CD4-positive, alpha-beta memory T cell (primary cell): ENCODE measurements around the gene NPRL2. TPM values are rescaled to one million over a fixed set of nuclear protein-coding genes. Genes with fewer than 3 reads are reported as not detected.

Experiments used
- CTCF ChIA-PET: fragments of 350-600 bp; sonication (Branson Sonifier 250); formaldehyde crosslinking; loops from one replicate; lab custom pipeline; 2021; ENCODE audit warnings: inconsistent platforms; ENCODE audit not compliant: partially characterized antibody; lab: Charles Lee
- POLR2A ChIA-PET: fragments of 350-600 bp; sonication (Branson Sonifier 250); formaldehyde crosslinking; loops from one replicate; lab custom pipeline; 2021; ENCODE audit not compliant: partially characterized antibody; lab: Charles Lee
- DNase-seq, 5 donors: peaks; one replicate each; pipeline versions ENCODE4 v3.0.0 to v3.0.0-alpha.2; 2020 to 2022; ENCODE audit warnings: mixed read lengths in 1 of 5
- H3K27ac ChIP-seq: one replicate; pipeline ENCODE4 v1.7.0; 2013; ENCODE audit warnings: low read depth, low read length
- H3K27me3 ChIP-seq: 2 replicates; pipeline ENCODE4 v1.7.0; 2013; ENCODE audit warnings: mild to moderate bottlenecking, low read length, moderate library complexity; ENCODE audit not compliant: insufficient read depth
- H3K36me3 ChIP-seq: 2 replicates; pipeline ENCODE4 v1.7.0; 2013; ENCODE audit warnings: mild to moderate bottlenecking, low read length, moderate library complexity; ENCODE audit not compliant: insufficient read depth
- H3K4me1 ChIP-seq: 2 replicates; pipeline ENCODE4 v1.7.0; 2013; ENCODE audit warnings: mild to moderate bottlenecking, low read length, moderate library complexity; ENCODE audit not compliant: insufficient read depth
- H3K4me3 ChIP-seq, 2 donors: one replicate each; pipeline ENCODE4 v1.7.0; 2013; ENCODE audit warnings: low read length in 2 of 2, mild to moderate bottlenecking in 1 of 2
- H3K9me3 ChIP-seq, 2 donors: one replicate each; pipeline ENCODE4 v1.7.0; 2013; ENCODE audit warnings: low read length in 2 of 2, control low read depth in 1 of 2; ENCODE audit not compliant: control insufficient read depth in 1 of 2
- H3K27ac Mint-ChIP-seq, 7 donors: one replicate each; pipeline ENCODE4 v1.8.0; 2020 to 2021; ENCODE audit warnings: mixed read lengths in 7 of 7, mild to moderate bottlenecking in 6 of 7, inconsistent platforms in 3 of 7, moderate library complexity in 3 of 7
- H3K27me3 Mint-ChIP-seq, 2 donors: one replicate each; pipeline ENCODE4 v1.8.0; 2020 to 2021; ENCODE audit warnings: mixed read lengths in 2 of 2
- H3K36me3 Mint-ChIP-seq, 2 donors: one replicate each; pipeline ENCODE4 v1.8.0; 2020 to 2021; ENCODE audit warnings: mixed read lengths in 2 of 2, inconsistent platforms in 1 of 2, mild to moderate bottlenecking in 1 of 2
- H3K4me1 Mint-ChIP-seq, 4 donors: one replicate each; pipeline ENCODE4 v1.8.0; 2020 to 2021; ENCODE audit warnings: mixed read lengths in 4 of 4, mild to moderate bottlenecking in 1 of 4
- H3K4me3 Mint-ChIP-seq, 8 donors: one replicate each; pipeline ENCODE4 v1.8.0; 2020 to 2021; ENCODE audit warnings: mixed read lengths in 8 of 8, mild to moderate bottlenecking in 7 of 8, moderate library complexity in 6 of 8, inconsistent platforms in 3 of 8
- H3K9me3 Mint-ChIP-seq, 8 donors: one replicate each; pipeline ENCODE4 v1.8.0; 2020 to 2021; ENCODE audit warnings: mixed read lengths in 8 of 8, mild to moderate bottlenecking in 5 of 8, inconsistent platforms in 3 of 8, moderate library complexity in 1 of 8
- intact Hi-C: fragments of 100-400 bp; cut with micrococcal nuclease; formaldehyde crosslinking; loops from one replicate; pipeline ENCODE4 v1.15.1; 2023
- polyA plus RNA-seq, 2 donors: library from polyadenylated mRNA; unstranded; fragments of 300-500 nt; fragmentation: Illumina TruSeq; gene quantifications; one replicate each; pipeline ENCODE4 v1.2.3, GENCODE V29; 2021
- total RNA-seq, 2 experiments: library from RNA; stranded (reverse); gene quantifications; one replicate each; pipeline ENCODE4 v1.2.3, GENCODE V29; 2021

NPRL2 gene
- total and polyA plus RNA-seq, 4 experiments from 2014 or later = 39.6 to 53.0 (median 45.9) TPM

DNA sequence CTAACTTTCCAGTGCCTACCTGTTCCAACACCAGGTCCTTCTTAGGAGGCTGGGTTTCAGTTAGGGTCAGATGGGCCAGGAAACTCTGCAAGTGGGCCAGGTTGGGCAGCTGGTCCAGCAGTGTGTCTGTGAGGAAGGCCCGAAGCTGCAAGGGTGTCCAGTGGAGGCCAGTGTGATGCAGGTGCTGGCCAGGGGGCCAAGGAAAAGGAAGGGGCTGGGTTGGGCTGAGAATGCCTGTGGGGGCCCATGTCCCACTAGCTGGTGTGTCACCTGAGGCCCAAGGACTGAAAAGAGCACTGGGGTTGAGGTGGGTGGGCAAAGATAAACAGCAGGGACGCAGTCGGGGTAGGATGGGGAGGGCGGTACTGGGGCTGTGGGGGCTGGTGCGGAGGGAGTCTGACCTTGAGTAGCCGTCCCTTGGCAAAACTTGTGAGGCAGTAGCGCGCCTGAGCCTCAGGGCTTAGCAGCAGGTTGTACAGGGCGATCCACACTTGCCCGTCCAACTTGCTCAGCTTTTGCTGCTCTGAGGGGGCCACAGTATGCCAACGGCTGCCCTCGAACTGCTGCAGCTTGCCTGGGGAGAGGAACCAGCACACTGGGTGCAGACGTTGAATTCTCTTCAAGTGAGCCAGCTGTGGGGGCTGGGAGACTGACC lies 8.5 kb downstream of the NPRL2 start:
- peaks cover 0 to 2% (median 0%) of the 10 kb centered on the region in 8 donors for H3K9me3 Mint-ChIP-seq
- H3K4me3 ChIP-seq = no peak overlapping the region
- H3K27me3 ChIP-seq = no peaks in the 10 kb centered on the region
- H3K4me3 Mint-ChIP-seq = peak overlapping the region in 5 of 8 donors; percentile 20 to 70 (median 33)
- H3K4me1 ChIP-seq = peaks cover 60% of the 10 kb centered on the region
- peak overlapping the region; percentile 6 to 93 (median 81) for H3K27ac Mint-ChIP-seq
- H3K4me1 Mint-ChIP-seq = peaks cover 21 to 77% (median 42%) of the 10 kb centered on the region in 4 donors
- intact Hi-C loops = no loop called here
- no peaks in the 10 kb centered on the region for H3K9me3 ChIP-seq
- peaks cover 0 to 11% of the 10 kb centered on the region in 2 donors for H3K36me3 Mint-ChIP-seq
- DNase-seq = no peak
- H3K27ac ChIP-seq = no peak overlapping the region
- ChIA-PET POLR2A (interaction anchor here (1.5 to 23.7 kb wide), 6 partner anchors 7 to 227 kb away, joined by 3 to 595 read pairs (median 96); partner anchors contain the start of genes C3orf18, CYB561D2, HEMK1 and HYAL3), CTCF (interaction anchor here (1.9 kb wide), 1 partner anchor 25 kb away, joined by 4 read pairs; no protein-coding TSS in a partner anchor)
- no peaks in the 10 kb centered on the region for H3K27me3 Mint-ChIP-seq
- no peaks in the 10 kb centered on the region for H3K36me3 ChIP-seq

- H3K4me1 ChIP-seq = peaks cover 58% of the 10 kb centered on the region
- H3K9me3 ChIP-seq = no peaks in the 10 kb centered on the region
- Mint-ChIP-seq H3K27me3 (no peaks in the 10 kb centered on the region), H3K9me3 (peaks cover 0 to 2% (median 0%) of the 10 kb centered on the region in 8 donors), H3K4me3 (peak overlapping the region; percentile 70 to 97 (median 81)), H3K4me1 (peaks cover 23 to 78% (median 41%) of the 10 kb centered on the region in 4 donors), H3K27ac (peak overlapping the region; percentile 81 to 93 (median 87)), H3K36me3 (peaks cover 0 to 14% of the 10 kb centered on the region in 2 donors)
- H3K36me3 ChIP-seq = no peaks in the 10 kb centered on the region
- ChIA-PET CTCF (interaction anchor here (1.7 to 5.8 kb wide), 3 partner anchors 7 to 25 kb away, joined by 4 to 84 read pairs (median 7); partner anchors contain the start of genes CYB561D2 and NPRL2), POLR2A (interaction anchor here (1.1 to 23.7 kb wide), 10 partner anchors 6 to 1048 kb away, joined by 3 to 595 read pairs (median 11); partner anchors contain the start of genes C3orf18, CYB561D2, HEMK1 and HYAL2)
- H3K27ac ChIP-seq = peak overlapping the region; percentile 96
- no peak for DNase-seq
- intact Hi-C loops = no loop called here
- no peaks in the 10 kb centered on the region for H3K27me3 ChIP-seq
- no peak overlapping the region for H3K4me3 ChIP-seq
Measured at GRCh38 chr3:50341537-50341936, 9.0 kb downstream of the NPRL2 start.

DNA sequence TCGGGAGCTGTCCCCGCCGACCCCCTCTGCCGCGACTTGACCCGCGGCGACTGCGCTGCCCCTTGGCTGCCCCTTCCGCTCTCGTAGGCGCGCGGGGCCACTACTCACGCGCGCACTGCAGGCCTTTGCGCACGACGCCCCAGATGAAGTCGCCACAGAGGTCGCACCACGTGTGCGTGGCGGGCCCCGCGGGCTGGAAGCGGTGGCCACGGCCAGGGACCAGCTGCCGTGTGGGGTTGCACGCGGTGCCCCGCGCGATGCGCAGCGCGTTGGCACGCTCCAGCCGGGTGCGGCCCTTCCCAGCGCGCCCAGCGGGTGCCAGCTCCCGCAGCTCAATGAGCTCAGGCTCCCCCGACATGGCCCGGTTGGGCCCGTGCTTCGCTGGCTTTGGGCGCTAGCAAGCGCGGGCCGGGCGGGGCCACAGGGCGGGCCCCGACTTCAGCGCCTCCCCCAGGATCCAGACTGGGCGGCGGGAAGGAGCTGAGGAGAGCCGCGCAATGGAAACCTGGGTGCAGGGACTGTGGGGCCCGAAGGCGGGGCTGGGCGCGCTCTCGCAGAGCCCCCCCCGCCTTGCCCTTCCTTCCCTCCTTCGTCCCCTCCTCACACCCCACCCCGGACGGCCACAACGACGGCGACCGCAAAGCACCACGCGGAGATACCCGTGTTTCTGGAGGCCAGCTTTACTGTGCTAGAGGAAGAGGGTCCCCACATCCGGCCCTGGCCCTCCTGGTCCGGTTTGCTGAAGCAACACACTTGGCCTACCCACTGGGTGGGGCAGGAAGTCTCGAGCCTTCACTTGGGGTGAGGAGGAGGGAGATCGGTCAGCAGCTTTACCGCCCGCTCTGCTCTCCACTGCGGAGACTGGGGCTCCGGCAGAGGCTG lies 9.9 kb downstream of the NPRL2 start, which contains the start of gene RASSF1:
Gene RASSF1 (minus strand): TSS at position 389 of the 882 bp plus-strand sequence. CDS start 31 bp downstream, at position 358.
- H3K36me3 ChIP-seq = no peaks in the 10 kb centered on the region
- Mint-ChIP-seq H3K4me1 (peaks cover 26 to 78% (median 43%) of the 10 kb centered on the region in 4 donors), H3K27ac (peak within 1 kb of the TSS; percentile 93 to 100 (median 98)), H3K4me3 (peak within 1 kb of the TSS; percentile 88 to 98 (median 95)), H3K36me3 (peaks cover 0 to 16% of the 10 kb centered on the region in 2 donors), H3K9me3 (peaks cover 0 to 2% (median 0%) of the 10 kb centered on the region in 8 donors), H3K27me3 (no peaks in the 10 kb centered on the region)
- H3K9me3 ChIP-seq = no peaks in the 10 kb centered on the region
- peak; percentile 54 to 74 (median 58) for DNase-seq
- peak within 1 kb of the TSS; percentile 96 for H3K27ac ChIP-seq
- H3K27me3 ChIP-seq = no peaks in the 10 kb centered on the region
- H3K4me3 ChIP-seq = peak within 1 kb of the TSS; percentile 31 to 45
- intact Hi-C loops = no loop called here
- CTCF ChIA-PET = interaction anchor here (0.8 to 5.8 kb wide), 6 partner anchors 8 to 209 kb away, joined by 3 to 84 read pairs (median 4); partner anchors contain the start of genes CYB561D2 and NPRL2
- peaks cover 62% of the 10 kb centered on the region for H3K4me1 ChIP-seq
- POLR2A ChIA-PET = interaction anchor here (1.0 to 23.7 kb wide), 13 partner anchors 5 to 1049 kb away, joined by 3 to 595 read pairs (median 8); partner anchors contain the start of genes C3orf18, CYB561D2, GNAI2 and HYAL2

DNA sequence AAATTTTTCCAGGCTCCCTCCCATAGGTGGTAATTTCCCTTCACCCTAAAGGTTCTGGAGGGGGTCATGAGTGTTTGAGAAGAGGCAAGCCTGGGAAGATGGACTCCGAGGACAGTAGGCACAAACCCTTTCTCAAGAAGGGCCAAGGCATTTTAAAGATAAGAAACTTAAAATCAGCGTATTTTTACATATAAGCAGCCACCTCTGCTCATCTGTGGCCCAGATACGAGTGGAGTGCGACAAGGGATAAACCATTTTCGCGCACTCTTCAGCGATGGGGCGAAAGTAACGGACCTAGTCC lies 10.5 kb downstream of the NPRL2 start:
- no peaks in the 10 kb centered on the region for H3K9me3 ChIP-seq
- H3K4me3 ChIP-seq = peak overlapping the region; percentile 31 to 34
- POLR2A ChIA-PET = interaction anchor here (1.0 to 23.7 kb wide), 12 partner anchors 5 to 1045 kb away, joined by 3 to 595 read pairs (median 8); partner anchors contain the start of genes C3orf18, CYB561D2, GNAI2 and HYAL2
- Mint-ChIP-seq H3K9me3 (peaks cover 0 to 2% (median 0%) of the 10 kb centered on the region in 8 donors), H3K4me1 (peaks cover 28 to 80% (median 44%) of the 10 kb centered on the region in 4 donors), H3K27me3 (no peaks in the 10 kb centered on the region), H3K4me3 (peak overlapping the region; percentile 88 to 98 (median 95)), H3K27ac (peak overlapping the region; percentile 93 to 100 (median 98)), H3K36me3 (peaks cover 0 to 16% of the 10 kb centered on the region in 2 donors)
- H3K36me3 ChIP-seq = no peaks in the 10 kb centered on the region
- intact Hi-C loops = no loop called here
- CTCF ChIA-PET = interaction anchor here (0.8 to 5.8 kb wide), 6 partner anchors 8 to 209 kb away, joined by 3 to 84 read pairs (median 4); partner anchors contain the start of genes CYB561D2 and NPRL2
- peaks cover 62% of the 10 kb centered on the region for H3K4me1 ChIP-seq
- no peaks in the 10 kb centered on the region for H3K27me3 ChIP-seq
- H3K27ac ChIP-seq = peak overlapping the region; percentile 96
- no peak for DNase-seq

- Mint-ChIP-seq H3K36me3 (peaks cover 0 to 16% of the 10 kb centered on the region in 2 donors), H3K9me3 (peaks cover 0 to 2% (median 0%) of the 10 kb centered on the region in 8 donors), H3K27ac (peak overlapping the region; percentile 93 to 100 (median 98)), H3K4me1 (peaks cover 29 to 78% (median 44%) of the 10 kb centered on the region in 4 donors), H3K4me3 (peak overlapping the region; percentile 88 to 98 (median 95)), H3K27me3 (no peaks in the 10 kb centered on the region)
- ChIA-PET POLR2A (interaction anchor here (1.1 to 23.7 kb wide), 10 partner anchors 4 to 228 kb away, joined by 3 to 595 read pairs (median 42); partner anchors contain the start of genes C3orf18, CYB561D2, GNAI2 and HYAL2), CTCF (interaction anchor here (0.6 to 5.8 kb wide), 6 partner anchors 9 to 209 kb away, joined by 3 to 84 read pairs (median 4); partner anchors contain the start of genes CYB561D2 and NPRL2)
- Histone ChIP-seq H3K9me3 (no peaks in the 10 kb centered on the region), H3K27me3 (no peaks in the 10 kb centered on the region), H3K36me3 (no peaks in the 10 kb centered on the region), H3K4me3 (peak overlapping the region; percentile 45 to 49), H3K4me1 (peaks cover 62% of the 10 kb centered on the region), H3K27ac (peak overlapping the region; percentile 96)
- DNase-seq = no peak
- intact Hi-C loops = loop anchor here (5.0 kb wide), 1 partner anchor 102 kb away; the partner anchor contains the start of gene GNAI2
Measured at GRCh38 chr3:50339485-50340146, 11.0 kb downstream of the NPRL2 start.

GRCh38 chr3:50338965-50339364 lies 11.6 kb downstream of the NPRL2 start:
- intact Hi-C loops = loop anchor here (5.0 kb wide), 1 partner anchor 102 kb away; the partner anchor contains the start of gene GNAI2
- H3K27me3 Mint-ChIP-seq = no peaks in the 10 kb centered on the region
- peaks cover 0 to 17% of the 10 kb centered on the region in 2 donors for H3K36me3 Mint-ChIP-seq
- Histone ChIP-seq H3K27me3 (no peaks in the 10 kb centered on the region), H3K36me3 (peaks cover 5% of the 10 kb centered on the region), H3K4me1 (peaks cover 68% of the 10 kb centered on the region), H3K4me3 (peak overlapping the region; percentile 38 to 49), H3K9me3 (no peaks in the 10 kb centered on the region), H3K27ac (peak overlapping the region; percentile 96)
- peak overlapping the region; percentile 93 to 100 (median 98) for H3K27ac Mint-ChIP-seq
- POLR2A ChIA-PET = interaction anchor here (1.5 to 20.5 kb wide), 8 partner anchors 10 to 1160 kb away, joined by 4 to 595 read pairs (median 68); partner anchors contain the start of genes CYB561D2, GNAI2, HEMK1 and HYAL2
- peaks cover 0 to 2% (median 0%) of the 10 kb centered on the region in 8 donors for H3K9me3 Mint-ChIP-seq
- no peak for DNase-seq
- CTCF ChIA-PET = interaction anchor here (0.7 to 5.8 kb wide), 6 partner anchors 10 to 210 kb away, joined by 3 to 84 read pairs (median 4); partner anchors contain the start of genes CYB561D2 and NPRL2
- H3K4me1 Mint-ChIP-seq = peaks cover 36 to 82% (median 49%) of the 10 kb centered on the region in 4 donors
- peak overlapping the region; percentile 88 to 98 (median 95) for H3K4me3 Mint-ChIP-seq
